Head of caudate nucleus (tissue), 42 donors: ENCODE data around the gene SLC8A1.

ENCODE experiments used
- DNase-seq, 42 donors: peaks; one replicate each; pipeline versions ENCODE4 v3.0.0 to v3.0.0-alpha.2; 2020 to 2021; ENCODE audit warnings: mixed read lengths in 7 of 42
- intact Hi-C: fragments of 100-400 bp; cut with DNase I; formaldehyde crosslinking; loops from one replicate; pipeline ENCODE4 v1.15.0; 2022

The SLC8A1 gene

DNA sequence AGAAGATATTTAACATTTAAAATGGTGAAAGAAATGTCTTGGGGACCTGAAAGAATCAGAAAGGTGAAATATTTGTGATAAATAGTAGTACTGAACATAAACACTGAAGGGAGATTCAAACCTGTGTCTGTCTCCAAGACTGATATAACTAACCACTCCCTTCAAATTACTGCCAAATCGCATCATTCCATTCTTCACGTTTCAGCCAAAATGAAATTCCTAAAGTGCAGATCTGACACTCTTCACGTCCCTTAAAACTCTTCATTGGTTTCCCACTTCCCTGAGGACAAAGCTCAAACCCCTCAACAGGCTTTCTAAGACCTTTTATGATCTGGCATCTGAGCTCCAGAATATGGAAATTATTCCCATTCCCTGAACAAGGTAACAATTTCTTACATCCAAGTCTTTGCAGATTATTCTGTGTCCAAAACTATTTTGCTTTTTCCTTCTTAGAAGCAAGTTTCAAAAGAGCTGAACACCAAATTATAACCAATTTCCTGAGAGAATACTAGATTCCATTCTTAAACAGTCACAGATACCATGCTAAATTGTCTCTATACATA lies 18.9 kb downstream of the SLC8A1 start:
- no peak for DNase-seq
- intact Hi-C loops: no loop called here

GRCh38 chr2:40431600-40431955 lies 20.3 kb downstream of the SLC8A1 start:
- DNase-seq: peak in 12 of 42 donors; percentile 14 to 66 (median 38)

DNA sequence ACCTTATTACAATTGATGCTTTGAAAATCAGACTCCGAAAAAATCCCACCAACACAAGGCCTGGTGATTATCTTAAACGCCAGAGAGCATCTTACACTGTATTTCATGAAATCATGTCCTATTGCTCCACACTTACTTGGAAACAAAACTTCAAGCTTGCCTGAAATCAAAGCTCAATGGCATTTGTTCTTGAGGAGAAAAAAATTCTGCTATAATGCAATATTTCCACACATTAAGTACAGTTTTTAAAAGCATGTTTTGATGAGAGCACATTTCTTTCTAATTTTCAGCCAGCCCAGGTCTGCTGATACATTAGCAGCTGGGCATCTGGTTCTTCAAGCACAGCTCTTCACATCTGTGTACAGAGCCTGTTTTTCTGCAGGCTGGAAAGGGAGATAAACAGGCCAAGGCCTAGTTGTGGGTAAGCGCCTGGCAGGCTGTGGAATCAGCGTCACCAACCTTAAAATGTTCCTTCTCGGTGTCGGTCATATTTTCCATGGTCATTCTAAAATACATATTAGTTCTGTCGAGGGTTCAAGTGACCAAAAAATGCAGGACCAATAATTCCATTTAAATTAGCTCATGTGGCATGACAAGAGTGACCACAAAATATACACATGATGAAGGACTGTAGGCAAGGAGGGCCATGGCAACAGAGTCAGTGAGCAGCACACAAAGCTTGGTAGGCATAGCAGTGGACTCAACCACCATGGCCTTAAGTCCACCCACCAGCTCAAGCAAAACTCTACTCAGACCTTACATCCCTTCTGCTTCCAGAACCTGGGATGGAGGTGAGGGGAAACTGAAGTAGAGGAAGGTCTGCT lies 20.9 kb downstream of the SLC8A1 start:
- intact Hi-C loops: no loop called here
- no peak for DNase-seq

More at GRCh38 chr2:40431600-40431955, 20.3 kb downstream of the SLC8A1 start:
- intact Hi-C loops: no loop called here

- DNase-seq: no peak
- intact Hi-C loops: no loop called here
These were observed 23.5 kb downstream of the SLC8A1 start for GRCh38 chr2:40428439-40428838.

- DNase-seq: no peak
These were observed 30.1 kb downstream of the SLC8A1 start for GRCh38 chr2:40421631-40422297.

DNA sequence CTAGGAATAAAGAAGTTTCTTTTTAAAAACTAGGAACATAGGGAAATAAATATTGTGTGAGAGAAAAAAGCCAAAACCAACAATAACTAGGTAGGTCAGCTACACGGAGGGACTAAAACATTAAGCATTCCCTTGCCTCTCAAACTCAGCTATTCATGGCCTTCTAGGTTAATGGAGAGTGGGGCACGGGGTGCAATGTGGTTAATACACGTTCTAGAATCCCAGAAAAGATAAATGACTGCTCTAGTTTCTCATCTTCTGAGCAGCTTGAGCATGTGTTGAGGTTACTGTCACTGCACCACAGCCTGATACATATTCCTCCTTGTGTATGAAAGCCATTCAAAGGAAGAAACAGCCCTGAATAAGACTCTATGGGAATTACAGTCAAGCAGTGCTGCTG lies 31.4 kb downstream of the SLC8A1 start:
- intact Hi-C loops: no loop called here
- no peak for DNase-seq

More at GRCh38 chr2:40421631-40422297, 30.1 kb downstream of the SLC8A1 start:
- intact Hi-C loops: no loop called here

GRCh38 chr2:40419364-40419762 lies 32.5 kb downstream of the SLC8A1 start:
- DNase-seq: no peak
- intact Hi-C loops: no loop called here

GRCh38 chr2:40418614-40419363 lies 33.1 kb downstream of the SLC8A1 start:
- intact Hi-C loops: no loop called here
- DNase-seq: no peak

- DNase-seq: no peak
- intact Hi-C loops: no loop called here
These were observed 35.4 kb downstream of the SLC8A1 start for GRCh38 chr2:40416486-40416885.

- intact Hi-C loops: no loop called here
- DNase-seq: no peak
These were observed 36.5 kb downstream of the SLC8A1 start for GRCh38 chr2:40415391-40415790.

- intact Hi-C loops: no loop called here
- DNase-seq: no peak
These were observed 39.4 kb downstream of the SLC8A1 start for GRCh38 chr2:40412456-40412855.

DNA sequence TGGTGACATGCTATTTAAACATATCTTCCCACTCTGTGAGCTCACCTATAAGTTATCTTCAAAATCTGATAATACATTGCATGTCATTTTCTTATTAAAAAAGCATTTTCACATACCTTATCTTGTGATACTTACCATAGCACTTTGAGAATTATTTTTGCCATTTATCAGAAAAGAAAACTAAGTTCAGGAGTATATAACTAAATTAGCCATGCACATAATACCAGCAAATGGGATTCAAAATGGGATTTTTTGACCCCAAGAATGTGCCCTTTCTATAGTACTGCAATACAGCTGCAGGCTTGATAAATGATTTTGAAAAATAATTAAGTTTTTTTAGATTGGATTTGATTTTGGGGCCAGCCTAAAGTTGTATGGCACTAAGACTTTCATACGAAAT lies 41.2 kb downstream of the SLC8A1 start:
- intact Hi-C loops: no loop called here
- DNase-seq: no peak

GRCh38 chr2:40409734-40410133 lies 42.2 kb downstream of the SLC8A1 start:
- no peak for DNase-seq
- intact Hi-C loops: no loop called here

DNA sequence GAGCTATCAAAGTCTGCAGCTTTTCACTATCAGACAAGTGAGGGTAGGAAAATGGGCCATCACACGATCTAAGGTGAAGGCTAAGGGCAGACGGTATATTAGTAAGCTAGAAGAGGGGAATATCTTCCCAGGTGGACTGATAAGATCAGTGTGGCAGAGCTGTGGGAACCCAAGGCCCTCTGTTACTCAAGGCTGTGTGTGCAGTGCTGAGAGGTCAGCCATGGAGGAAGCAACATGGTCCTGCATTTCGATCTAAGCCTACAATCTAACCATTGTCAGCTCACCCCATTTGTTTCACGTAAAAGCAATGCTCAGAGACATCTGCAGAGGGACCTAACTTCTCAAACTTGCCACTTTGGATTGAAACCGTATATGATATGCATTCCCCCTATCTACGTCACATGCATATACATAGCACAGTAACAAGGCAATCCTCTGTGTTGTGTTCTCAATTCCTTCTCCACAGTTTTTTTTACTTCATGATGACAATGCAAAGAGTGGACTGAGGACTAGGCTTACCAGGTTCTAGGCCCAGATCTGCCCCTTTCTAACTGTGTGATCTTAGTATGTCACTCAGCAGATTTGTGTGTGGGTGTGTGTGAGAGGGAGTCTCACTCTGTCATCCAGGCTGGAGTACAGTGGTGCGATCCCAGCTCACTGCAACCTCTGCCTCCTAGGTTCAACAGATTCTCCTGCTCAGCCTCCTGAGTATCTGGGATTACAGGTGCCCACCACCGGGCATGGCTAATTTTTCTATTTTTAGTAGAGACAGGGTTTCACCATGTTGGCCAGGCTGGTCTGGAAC lies 45.2 kb downstream of the SLC8A1 start:
- intact Hi-C loops: no loop called here
- peak in 2 of 42 donors; percentile 16 to 42 for DNase-seq

GRCh38 chr2:40405465-40405864 lies 46.4 kb downstream of the SLC8A1 start:
- DNase-seq: no peak
- intact Hi-C loops: no loop called here

- intact Hi-C loops: no loop called here
- no peak for DNase-seq
These were observed 47.4 kb downstream of the SLC8A1 start for GRCh38 chr2:40404517-40404916.

GRCh38 chr2:40403233-40403836 lies 48.6 kb downstream of the SLC8A1 start:
- DNase-seq: no peak
- intact Hi-C loops: no loop called here

- no peak for DNase-seq
- intact Hi-C loops: no loop called here
These were observed 50.0 kb downstream of the SLC8A1 start for GRCh38 chr2:40401896-40402295.
